IMR-90 (cell line): Measurements from ENCODE around the gene STX1B. TPM values are rescaled to one million over a fixed set of nuclear protein-coding genes. Genes with fewer than 3 reads are reported as not detected.

Experiments used
- ATAC-seq: fragments of 200-7000 bp; cut with Tn5 transposase; 2 replicates; pipeline ENCODE4 v1.9.1; 2020; ENCODE audit warnings: low read depth, mild to moderate bottlenecking, moderate library complexity
- BruUV-seq: library from RNA; stranded (reverse); fragments of 400-500 nt; replicated peaks from 2 replicates; lab custom pipeline; 2021; lab: Mats Ljungman, UMichigan
- CTCF ChIA-PET: fragments of 300-600 bp; formaldehyde crosslinking; extraction: SDS; loops from one replicate; lab custom pipeline; 2021; ENCODE audit warnings: antibody characterized with exemption; lab: Yijun Ruan, JAX
- POLR2A ChIA-PET: fragments of 300-600 bp; sonication (Branson Sonifier 250); formaldehyde crosslinking; loops from one replicate; lab custom pipeline; 2022; ENCODE audit warnings: antibody characterized with exemption; ENCODE audit not compliant: unreplicated experiment; lab: Charles Lee
- DNase-seq: peaks from one replicate; pipeline ENCODE4 v3.0.0; 2013
- H2AFZ ChIP-seq: replicated peaks from 2 replicates; pipeline ENCODE3; 2013; ENCODE audit warnings: low read length, mild to moderate bottlenecking; ENCODE audit not compliant: poor library complexity
- H2AK5ac ChIP-seq: 2 replicates; pipeline ENCODE4 v1.6.1; 2013; ENCODE audit warnings: low read depth, low read length, inconsistent platforms
- H2AK9ac ChIP-seq: replicated peaks from 2 replicates; pipeline ENCODE3; 2013; ENCODE audit warnings: mild to moderate bottlenecking, low read depth, low read length, moderate library complexity; ENCODE audit not compliant: poor library complexity
- H2BK120ac ChIP-seq: 2 replicates; pipeline ENCODE4 v1.6.1; 2013; ENCODE audit warnings: low read depth, low read length, inconsistent platforms
- H2BK15ac ChIP-seq: 3 replicates; pipeline ENCODE4 v1.6.1; 2013; ENCODE audit warnings: low read depth, low read length, inconsistent platforms
- H2BK20ac ChIP-seq: 2 replicates; pipeline ENCODE4 v1.6.1; 2013; ENCODE audit warnings: low read depth, mild to moderate bottlenecking, inconsistent platforms, low read length, moderate library complexity
- H2BK5ac ChIP-seq: 2 replicates; pipeline ENCODE4 v1.6.1; 2013; ENCODE audit warnings: mild to moderate bottlenecking, low read depth, low read length, inconsistent platforms; ENCODE audit not compliant: poor library complexity, severe bottlenecking
- H3K14ac ChIP-seq: replicated peaks from 2 replicates; pipeline ENCODE4 v1.6.1; 2013; ENCODE audit warnings: low read depth, low read length, inconsistent platforms
- H3K18ac ChIP-seq: 2 replicates; pipeline ENCODE4 v1.6.1; 2013; ENCODE audit warnings: low read depth, low read length, control low read depth
- H3K23ac ChIP-seq: 2 replicates; pipeline ENCODE4 v1.6.1; 2013; ENCODE audit warnings: low read depth, low read length, inconsistent platforms
- H3K27ac ChIP-seq: 2 replicates; pipeline ENCODE4 v1.5.1; 2013; ENCODE audit warnings: mild to moderate bottlenecking, control low read depth, low read length; ENCODE audit not compliant: insufficient read depth
- H3K27me3 ChIP-seq: 2 replicates; pipeline ENCODE4 v1.6.1; 2013; ENCODE audit warnings: low read length; ENCODE audit not compliant: control insufficient read depth, insufficient read depth
- H3K36me3 ChIP-seq: 2 replicates; pipeline ENCODE4 v1.6.1; 2013; ENCODE audit warnings: low read length, mixed read lengths; ENCODE audit not compliant: control insufficient read depth, insufficient read depth
- H3K4ac ChIP-seq: 2 replicates; pipeline ENCODE4 v1.6.1; 2013; ENCODE audit warnings: low read depth, low read length, inconsistent platforms
- H3K4me1 ChIP-seq: 2 replicates; pipeline ENCODE4 v1.6.1; 2013; ENCODE audit warnings: low read length, mixed read lengths; ENCODE audit not compliant: control insufficient read depth, insufficient read depth
- H3K4me2 ChIP-seq: 2 replicates; pipeline ENCODE4 v1.6.1; 2013; ENCODE audit warnings: low read depth, mild to moderate bottlenecking, control low read depth, low read length, moderate library complexity
- H3K4me3 ChIP-seq: 2 replicates; pipeline ENCODE4 v1.5.1; 2013; ENCODE audit warnings: low read depth, mild to moderate bottlenecking, control low read depth, low read length, moderate library complexity; ENCODE audit not compliant: insufficient read depth
- H3K56ac ChIP-seq: 2 replicates; pipeline ENCODE4 v1.6.1; 2013; ENCODE audit warnings: low read length, inconsistent platforms; ENCODE audit not compliant: insufficient read depth; ENCODE audit errors: extremely low read depth
- H3K79me1 ChIP-seq, 2 experiments: 2 replicates each; pipeline ENCODE4 v1.6.1; 2013; ENCODE audit warnings: low read length in 2 of 2, inconsistent platforms in 1 of 2, low read depth in 1 of 2
- H3K9ac ChIP-seq: 2 replicates; pipeline ENCODE4 v1.6.1; 2013; ENCODE audit warnings: low read depth, low read length, control low read depth
- H3K9me1 ChIP-seq: 2 replicates; pipeline ENCODE4 v1.6.1; 2013; ENCODE audit warnings: low read length, inconsistent platforms; ENCODE audit not compliant: insufficient read depth
- H3K9me3 ChIP-seq: 2 replicates; pipeline ENCODE4 v1.6.1; 2013; ENCODE audit warnings: low read length; ENCODE audit not compliant: control insufficient read depth, insufficient read depth
- H4K20me1 ChIP-seq: 2 replicates; pipeline ENCODE4 v1.6.1; 2013; ENCODE audit warnings: low read length, inconsistent platforms; ENCODE audit not compliant: insufficient read depth
- H4K5ac ChIP-seq: 2 replicates; pipeline ENCODE4 v1.6.1; 2013; ENCODE audit warnings: mild to moderate bottlenecking, low read depth, low read length, control low read depth
- H4K8ac ChIP-seq, 2 experiments: 2 replicates each; pipeline ENCODE4 v1.6.1; 2013; ENCODE audit warnings: low read depth in 2 of 2, low read length in 2 of 2, control low read depth in 1 of 2, inconsistent platforms in 1 of 2
- H4K91ac ChIP-seq: 2 replicates; pipeline ENCODE4 v1.6.1; 2013; ENCODE audit warnings: low read depth, low read length, inconsistent platforms; ENCODE audit not compliant: insufficient read depth
- BHLHE40 ChIP-seq: fragments of 150-350 bp; IDR thresholded peaks from 2 replicates; pipeline ENCODE4 v1.6.1; 2016; ENCODE audit warnings: mild to moderate bottlenecking, low read depth, low read length
- FOS ChIP-seq: fragments of 150-350 bp; IDR thresholded peaks from 2 replicates; pipeline ENCODE4 v1.6.1; 2016; ENCODE audit warnings: low read depth, low read length
- MAFK ChIP-seq: IDR thresholded peaks from 2 replicates; pipeline ENCODE4 v1.6.1; 2012; ENCODE audit warnings: low read depth, low read length, improper control_type of control experiment
- MAZ ChIP-seq: IDR thresholded peaks from 2 replicates; pipeline ENCODE4 v1.6.1; 2012; ENCODE audit warnings: low read depth, mild to moderate bottlenecking, low read length, improper control_type of control experiment, moderate library complexity, borderline replicate concordance
- MXI1 ChIP-seq: IDR thresholded peaks from 2 replicates; pipeline ENCODE4 v1.6.1; 2012; ENCODE audit warnings: low read depth, mild to moderate bottlenecking, low read length, moderate library complexity, borderline replicate concordance
- SMC3 ChIP-seq: fragments of 150-350 bp; IDR thresholded peaks from 2 replicates; pipeline ENCODE4 v1.6.1; 2016; ENCODE audit warnings: low read depth, mild to moderate bottlenecking, antibody characterized with exemption, low read length, moderate library complexity
- WGBS, 2 experiments: methylation state at CpG; one replicate each; pipeline versions ENCODE4 v1.1.5 to v1.1.7; 2013; ENCODE audit warnings: missing lambda C conversion rate in 2 of 2; ENCODE audit not compliant: insufficient read length in 1 of 2; ENCODE audit errors: extremely low coverage in 2 of 2; 5-methylcytosine and 5-hydroxymethylcytosine counted together
- dilution Hi-C: fragments of 300-500 bp; cut with HindIII; formaldehyde crosslinking; loops from one replicate; pipeline ENCODE4 v1.14.3; 2018; ENCODE audit warnings: low sequenced_read_pairs; ENCODE audit not compliant: unreplicated experiment
- in situ Hi-C: fragments of 300-500 bp; cut with MboI; formaldehyde crosslinking; loops from 3 replicates; pipeline ENCODE4 v1.14.3; 2019; ENCODE audit warnings: low sequenced_read_pairs, inconsistent platforms, mixed read lengths
- intact Hi-C: fragments of 100-400 bp; cut with micrococcal nuclease; formaldehyde crosslinking; loops from 2 replicates; pipeline ENCODE4 v1.10.0; 2022
- polyA plus RNA-seq, 3 experiments: library from polyadenylated mRNA; depleted of rRNA; stranded (reverse); fragments of >200 nt; gene quantifications; 2 replicates each; pipeline ENCODE4 v1.2.3, GENCODE V29; 2012; ENCODE audit warnings: low replicate concordance in 1 of 3
- total RNA-seq: library from RNA; depleted of rRNA; stranded (reverse); fragments of >200 nt; gene quantifications from 2 replicates; pipeline ENCODE4 v1.2.3, GENCODE V29; 2012

STX1B gene
- total and polyA plus RNA-seq, 2 of the 4 experiments (the other 2 are of a cell fraction): 3.9 to 14.9 TPM

- no TSS peak for BruUV-seq
- intact Hi-C loops (loop anchor here (5.0 kb wide), 1 partner anchor 75 kb away; the partner anchor contains the start of genes ZNF646 and ZNF668), dilution Hi-C loops (no loop called here), in situ Hi-C loops (loop anchor here (10.0 to 25.0 kb wide), 2 partner anchors 448 to 715 kb away; partner anchors contain the start of gene ZNF843)
- Histone ChIP-seq H3K4me3 (peak overlapping the region; percentile 54), H3K18ac (peak overlapping the region; percentile 78), H3K4ac (peak overlapping the region; percentile 97), H4K5ac (peak overlapping the region; percentile 91), H2BK5ac (peak overlapping the region; percentile 95), H3K27me3 (no peaks in the 10 kb centered on the region), H2BK20ac (peak overlapping the region; percentile 95; the same call in 1 of the 2 replicates), H2AK5ac (peak overlapping the region; percentile 98), H3K4me2 (peak overlapping the region; percentile 95), H3K14ac (peak overlapping the region; percentile 97), H2BK15ac (peak overlapping the region; percentile 99; the same call in 2 of the 3 replicates), H3K36me3 (peaks cover 1% of the 10 kb centered on the region; the same call in 1 of the 2 replicates), H4K20me1 (no peaks in the 10 kb centered on the region), H3K9me3 (no peaks in the 10 kb centered on the region), H3K23ac (peak overlapping the region; percentile 93), H4K8ac (peak overlapping the region; percentile 94 to 99), H3K79me1 (peaks cover 0 to 18% of the 10 kb centered on the region in 2 experiments; a peak in 1 of 4 replicates), H2AK9ac (peak overlapping the region; percentile 95), H4K91ac (peak overlapping the region; percentile 95), H3K27ac (peak overlapping the region; percentile 69), H3K4me1 (peaks cover 27% of the 10 kb centered on the region), H3K9ac (peak overlapping the region; percentile 61), H3K9me1 (peaks cover 18% of the 10 kb centered on the region), H2BK120ac (peak overlapping the region; percentile 89), H2AFZ (peak overlapping the region; percentile 96), H3K56ac (peak overlapping the region; percentile 86; the same call in 1 of the 2 replicates)
- no peak for TF ChIP-seq MAFK
- TF ChIP-seq MAZ: 0 out of 2 replicates have a peak, but pooled peaks have one; percentile 9
- TF ChIP-seq SMC3: no peak
- TF ChIP-seq FOS: no peak
- TF ChIP-seq MXI1: no peak
- TF ChIP-seq BHLHE40: no peak
- peak; percentile 92 for ATAC-seq
- 7% methylated on average over 23 of the region's 60 CpGs; no CpG with 5 or more reads in 1 of the 2 experiments for WGBS, 2 experiments
- ChIA-PET POLR2A (interaction anchor here (0.6 to 1.0 kb wide), 2 partner anchors 76 to 475 kb away, joined by 3 to 6 read pairs; partner anchors contain the start of gene TGFB1I1), CTCF (interaction anchor here (0.5 kb wide), 1 partner anchor 457 kb away, joined by 3 read pairs; no protein-coding TSS in a partner anchor)
- peak; percentile 41 for DNase-seq
These were observed 13.3 kb downstream of the STX1B start for GRCh38 chr16:30996985-30997724.
